HG03159 (cell line): Measurements from ENCODE around the gene LAMB4.

Experiments used
- ATAC-seq: cut with Tn5 transposase; IDR thresholded peaks from one replicate; pipeline ENCODE4 v1.9.1; 2021; ENCODE audit warnings: mild to moderate bottlenecking, moderate library complexity; ENCODE audit not compliant: unreplicated experiment

LAMB4 gene

GRCh38 chr7:108086962-108087361, 43.2 kb downstream of the LAMB4 start:
- no peak for ATAC-seq

GRCh38 chr7:108086546-108086945, 43.6 kb downstream of the LAMB4 start:
- no peak for ATAC-seq

GRCh38 chr7:108083980-108084379, 46.2 kb downstream of the LAMB4 start:
- ATAC-seq: no peak

GRCh38 chr7:108079648-108080591, 50.2 kb downstream of the LAMB4 start:
- ATAC-seq: no peak

GRCh38 chr7:108079276-108079647, 50.9 kb downstream of the LAMB4 start:
- ATAC-seq: no peak

GRCh38 chr7:108078691-108079090, 51.5 kb downstream of the LAMB4 start:
- ATAC-seq: no peak

- no peak for ATAC-seq
Observed at GRCh38 chr7:108078211-108078673, 51.9 kb downstream of the LAMB4 start.

GRCh38 chr7:108077709-108078108, 52.5 kb downstream of the LAMB4 start:
- no peak for ATAC-seq

GRCh38 chr7:108076156-108076555, 54.0 kb downstream of the LAMB4 start:
- ATAC-seq: no peak

- no peak for ATAC-seq
Observed at GRCh38 chr7:108073305-108074070, 56.7 kb downstream of the LAMB4 start.

- ATAC-seq: no peak
Observed at GRCh38 chr7:108072739-108073138, 57.4 kb downstream of the LAMB4 start.

GRCh38 chr7:108072116-108072515, 58.0 kb downstream of the LAMB4 start:
- ATAC-seq: no peak

GRCh38 chr7:108071551-108071950, 58.6 kb downstream of the LAMB4 start:
- ATAC-seq: no peak

- ATAC-seq: no peak
Observed at GRCh38 chr7:108069646-108070045, 60.5 kb downstream of the LAMB4 start.

GRCh38 chr7:108067844-108068243, 62.3 kb downstream of the LAMB4 start:
- no peak for ATAC-seq

- ATAC-seq: no peak
Observed at GRCh38 chr7:108066486-108066885, 63.7 kb downstream of the LAMB4 start.

GRCh38 chr7:108063520-108063933, 66.6 kb downstream of the LAMB4 start:
- peak; percentile 56 for ATAC-seq

GRCh38 chr7:108062250-108063014, 67.7 kb downstream of the LAMB4 start:
- ATAC-seq: no peak

- ATAC-seq: no peak
Observed at GRCh38 chr7:108059526-108059925, 70.6 kb downstream of the LAMB4 start.

GRCh38 chr7:108057951-108058481, 72.1 kb downstream of the LAMB4 start:
- no peak for ATAC-seq

GRCh38 chr7:108055611-108056021, 74.5 kb downstream of the LAMB4 start:
- no peak for ATAC-seq
